Activated CD4-positive, CD25-positive, alpha-beta regulatory T cell (primary cell): ENCODE measurements around the gene PATL1.
"Not testable (repeated sequence)": the region's sequence is repeated elsewhere in the genome, so short reads cannot be mapped to it uniquely, and the experiment has no call there.

ENCODE experiments used
- DNase-seq, 4 experiments: peaks; one replicate each; lab custom pipeline; 2025; lab: John Stamatoyannopoulos, UW

Gene PATL1

DNA sequence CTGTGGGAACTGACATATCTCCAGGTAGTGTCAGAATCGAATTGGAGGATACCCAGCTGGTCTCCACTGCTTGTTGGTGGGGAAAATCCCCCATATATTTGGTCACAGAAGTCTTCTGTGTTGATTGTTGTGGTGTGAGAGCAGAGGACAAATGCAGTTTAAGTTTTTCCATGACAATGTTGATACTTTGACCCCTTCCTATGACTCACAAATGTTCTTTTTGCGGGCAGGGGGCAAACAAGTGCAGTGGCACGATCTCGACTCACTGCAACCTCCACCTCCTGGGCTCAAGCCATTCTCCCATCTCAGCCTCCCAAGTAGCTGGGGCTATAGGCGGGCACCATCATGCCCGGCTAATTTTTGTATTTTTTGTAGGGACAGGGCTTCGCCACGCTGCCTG, 7.4 kb upstream of the PATL1 start:
- DNase-seq, result no peak

GRCh38 chr11:59674291-59674690, 5.5 kb upstream of the PATL1 start:
- no peak for DNase-seq

- DNase-seq, result no peak
Observed at GRCh38 chr11:59673291-59673690, 4.5 kb upstream of the PATL1 start.

GRCh38 chr11:59671471-59671870, 2.6 kb upstream of the PATL1 start:
- DNase-seq, result no peak

- no peak for DNase-seq
Observed at GRCh38 chr11:59669611-59670009, 773 bp upstream of the PATL1 start.

DNA sequence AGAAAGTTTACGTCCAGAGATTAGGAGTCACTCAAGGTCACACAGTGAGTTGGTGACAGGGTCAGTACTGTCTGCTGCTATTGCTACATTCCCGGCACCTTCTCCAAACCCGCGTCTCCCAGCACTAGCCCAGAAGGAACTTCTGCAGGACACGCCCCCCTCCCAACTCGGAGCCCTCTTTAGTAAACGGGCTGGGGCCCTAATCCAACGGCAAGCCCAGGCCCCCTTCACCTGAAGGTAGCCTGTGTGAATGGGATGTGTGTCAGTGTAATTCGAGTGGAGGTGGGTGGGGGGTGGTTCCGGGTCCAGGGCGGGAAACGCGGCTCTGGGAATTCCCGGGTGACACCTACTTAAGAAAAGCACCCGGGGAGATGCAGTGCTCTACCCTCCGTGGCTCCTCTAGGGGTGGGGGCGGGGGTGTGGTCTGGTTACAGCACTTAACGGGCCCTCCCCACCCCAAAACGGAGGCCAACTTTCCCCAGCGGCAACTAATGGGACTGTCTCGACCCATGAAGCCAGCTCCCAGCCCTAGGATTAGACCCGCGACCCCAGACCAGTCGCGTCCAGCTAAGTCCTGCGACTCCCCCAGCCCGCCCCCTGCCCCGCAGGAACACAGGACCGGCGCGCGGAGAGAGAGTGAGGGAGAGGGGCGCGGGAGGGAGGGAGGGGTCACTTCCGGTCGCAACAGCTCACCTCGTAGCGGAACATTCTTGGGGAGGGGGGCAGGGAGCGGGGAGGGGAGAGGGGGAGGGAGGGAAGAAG, 468 bp downstream of the PATL1 start:
- peak; percentile 33 to 58 (median 44) for DNase-seq

DNA sequence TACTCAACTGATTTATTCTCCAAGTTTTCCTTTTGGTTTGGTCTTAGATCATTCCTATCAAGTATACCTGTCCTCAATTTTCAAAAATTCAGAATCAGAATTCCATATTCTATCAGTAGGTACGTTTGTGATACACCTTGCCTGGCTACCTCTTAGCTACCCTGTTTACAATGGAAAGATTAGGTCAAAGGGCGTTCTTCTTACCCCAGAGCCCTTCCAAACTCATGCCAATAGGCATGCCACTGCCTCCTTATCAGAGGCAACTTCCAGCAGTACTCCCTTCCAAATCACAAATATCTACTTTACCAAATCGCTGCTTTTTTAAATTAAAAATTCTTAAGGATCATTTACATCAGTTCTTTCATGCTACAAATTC, 1.0 kb downstream of the PATL1 start:
- DNase-seq, result no peak

GRCh38 chr11:59666969-59667368, 1.9 kb downstream of the PATL1 start:
- no peak for DNase-seq

- no peak for DNase-seq
Observed at GRCh38 chr11:59660621-59661020, 8.2 kb downstream of the PATL1 start.

DNA sequence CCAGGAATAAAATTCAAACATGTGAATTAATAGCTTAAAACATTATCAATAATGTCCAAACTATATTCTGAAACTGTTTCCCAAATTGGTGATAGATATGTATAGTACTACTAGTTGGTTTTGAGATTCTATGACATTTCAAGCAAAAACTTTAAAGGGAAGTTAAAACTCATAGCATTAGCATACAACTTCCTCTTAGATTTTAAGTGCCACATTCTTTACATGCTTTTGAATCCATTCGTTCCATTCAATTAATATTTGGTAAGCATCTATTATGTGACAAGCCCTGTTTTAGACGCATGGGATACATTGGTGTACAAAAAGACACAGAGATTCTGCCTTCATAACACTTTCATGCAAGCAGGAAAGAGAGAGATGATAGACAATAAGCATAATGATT, 8.9 kb downstream of the PATL1 start:
- no peak for DNase-seq

- DNase-seq, result no peak
Observed at GRCh38 chr11:59658036-59658435, 10.8 kb downstream of the PATL1 start.

GRCh38 chr11:59654893-59655292, 13.9 kb downstream of the PATL1 start:
- no peak for DNase-seq

- DNase-seq, result no peak
Observed at GRCh38 chr11:59647245-59647980, 21.4 kb downstream of the PATL1 start.

DNA sequence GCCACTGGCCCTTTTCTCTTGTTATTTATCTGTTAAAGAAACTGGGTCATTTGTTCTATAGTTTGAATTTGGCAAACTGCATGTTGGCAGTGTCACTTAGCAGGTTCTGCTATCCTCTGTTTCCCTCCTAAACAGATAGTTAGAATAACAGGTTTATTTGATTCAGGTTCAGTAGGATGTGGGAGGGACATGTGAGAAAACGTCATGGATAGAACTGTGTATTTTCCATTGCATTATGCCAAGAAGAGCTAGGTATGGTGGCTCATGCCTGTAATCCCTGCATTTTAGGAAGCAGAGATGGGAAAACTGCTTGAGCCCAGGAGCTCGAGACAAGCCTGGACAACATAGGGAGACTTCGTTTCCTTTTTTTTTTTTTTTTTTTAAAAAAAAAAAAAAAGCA, 24.3 kb downstream of the PATL1 start:
- DNase-seq, result no peak

- no peak for DNase-seq
Observed at GRCh38 chr11:59643390-59643789, 25.4 kb downstream of the PATL1 start.

- DNase-seq, result no peak
Observed at GRCh38 chr11:59641156-59641555, 27.7 kb downstream of the PATL1 start.

DNA sequence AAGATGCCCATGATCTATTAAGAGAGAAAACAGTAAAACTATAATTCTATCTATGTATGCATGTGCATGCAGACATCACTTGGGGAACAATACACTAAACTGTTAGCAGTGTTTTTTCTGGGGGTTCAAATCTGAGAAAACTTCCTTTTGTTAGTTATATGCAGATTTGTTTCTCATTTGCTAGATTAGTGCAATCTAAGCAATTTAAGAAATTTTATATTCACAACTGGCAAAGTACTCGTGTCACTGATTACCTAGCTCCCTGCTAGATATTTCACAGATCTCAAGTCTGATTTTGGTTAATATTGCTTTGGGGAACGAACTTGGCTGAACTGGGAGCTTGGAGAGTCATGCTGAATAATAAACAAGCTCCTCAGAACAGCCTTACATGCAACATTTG, 38.3 kb downstream of the PATL1 start:
- DNase-seq, result no peak

GRCh38 chr11:59629996-59630395, 38.8 kb downstream of the PATL1 start:
- no peak for DNase-seq

- not testable (repeated sequence) for DNase-seq
Observed at GRCh38 chr11:59626969-59627368, 41.9 kb downstream of the PATL1 start.

GRCh38 chr11:59625703-59626102, 43.1 kb downstream of the PATL1 start:
- no peak for DNase-seq

- DNase-seq, result no peak
Observed at GRCh38 chr11:59617876-59618275, 51.0 kb downstream of the PATL1 start.

GRCh38 chr11:59616396-59616982, 52.3 kb downstream of the PATL1 start:
- DNase-seq, result no peak
